Body of pancreas (tissue), 4 donors: ENCODE results near the gene ASRGL1. TPM values are rescaled to one million over a fixed set of nuclear protein-coding genes. Genes with fewer than 3 reads are reported as not detected.

ENCODE experiments used
- ATAC-seq: fragments of 150-250 bp; one replicate; pipeline ENCODE4 v1.9.1; 2016
- DNase-seq, 4 donors: peaks; one replicate each; pipeline ENCODE4 v3.0.0-alpha.2; 2019
- H3K27ac ChIP-seq, 4 donors: fragments of 200-600 bp; sonication (generic); 1 replicate in 3 of 4; 2 replicates in 1 of 4; pipeline versions ENCODE4 v1.5.1 to v1.6.1; 2016 to 2019; ENCODE audit warnings: mild to moderate bottlenecking in 1 of 4, mixed read lengths in 1 of 4, moderate library complexity in 1 of 4
- H3K27me3 ChIP-seq, 2 donors: fragments of 200-600 bp; sonication (generic); one replicate each; pipeline ENCODE4 v1.6.0; 2016; ENCODE audit warnings: mild to moderate bottlenecking in 1 of 2
- H3K36me3 ChIP-seq, 2 donors: fragments of 200-600 bp; sonication (generic); replicated peaks in 1 of 2; 2 replicates each; pipeline ENCODE4 v1.5.1; 2016; ENCODE audit warnings: low read depth in 2 of 2; ENCODE audit not compliant: insufficient read depth in 1 of 2
- H3K4me1 ChIP-seq: fragments of 200-600 bp; sonication (generic); one replicate; pipeline ENCODE4 v1.6.0; 2016
- H3K4me3 ChIP-seq, 2 donors: fragments of 200-600 bp; sonication (generic); 1 replicate in 1 of 2; 2 replicates in 1 of 2; pipeline ENCODE4 v1.5.1; 2016 to 2019
- H3K9me3 ChIP-seq, 3 donors: fragments of 200-600 bp; sonication (generic); 1 replicate in 2 of 3; 2 replicates in 1 of 3; pipeline ENCODE4 v1.5.1; 2016
- POLR2A ChIP-seq, 3 donors: fragments of 450-650 bp; IDR thresholded peaks; one replicate each; pipeline ENCODE4 v1.6.1; 2016; ENCODE audit warnings: antibody characterized with exemption in 3 of 3, mild to moderate bottlenecking in 2 of 3
- WGBS, 2 donors: methylation state at CpG; one replicate each; pipeline ENCODE4 v1.1.5; 2017; 5-methylcytosine and 5-hydroxymethylcytosine counted together
- intact Hi-C: fragments of 100-400 bp; cut with DNase I; formaldehyde crosslinking; loops from one replicate; pipeline ENCODE4 v1.15.1; 2023
- total RNA-seq, 2 donors: library from RNA; depleted of rRNA; stranded (reverse); fragments of >200 nt; gene quantifications; one replicate each; pipeline ENCODE4 v1.1.0, GENCODE V29; 2016
- TF ChIP-seq, protein P1 (sequence below), 7 experiments: fragments of 450-650 bp in 4 of 7; fragments of 200-600 bp in 3 of 7; sonication (generic) in 3 of 7; IDR thresholded peaks; one replicate each; pipeline ENCODE4 v1.5.1; 2016 to 2019; ENCODE audit warnings: antibody characterized with exemption in 7 of 7

The ASRGL1 gene
- total RNA-seq, 2 donors from 2014 or later, result 15.3 to 69.5 TPM

DNA sequence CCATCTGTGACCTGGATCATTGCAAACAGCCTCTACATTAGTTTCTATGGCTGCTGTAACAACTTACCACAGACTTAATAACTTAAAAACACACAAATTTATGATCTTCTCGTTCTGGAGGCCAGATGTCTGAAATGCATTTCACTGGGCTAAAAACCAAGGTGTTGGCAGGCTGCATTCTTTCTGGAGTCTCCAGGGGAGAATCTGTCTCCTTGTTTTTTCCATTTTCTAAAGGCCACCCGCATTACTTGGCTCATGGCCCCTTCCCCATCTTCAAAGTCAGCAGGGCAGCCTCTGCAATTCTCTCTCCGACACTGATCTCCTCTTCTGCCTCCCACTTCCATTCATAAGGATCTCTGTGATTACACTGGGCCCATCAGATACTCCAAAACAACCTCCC, 93.2 kb downstream of the ASRGL1 start:
- no peak for ATAC-seq
- H3K9me3 ChIP-seq, result no peaks in the 10 kb centered on the region
- no peaks in the 10 kb centered on the region for H3K36me3 ChIP-seq
- TF ChIP-seq POLR2A (IDR thresholded peaks at IDR 0.05), result no peak
- TF ChIP-seq, protein P1, sequence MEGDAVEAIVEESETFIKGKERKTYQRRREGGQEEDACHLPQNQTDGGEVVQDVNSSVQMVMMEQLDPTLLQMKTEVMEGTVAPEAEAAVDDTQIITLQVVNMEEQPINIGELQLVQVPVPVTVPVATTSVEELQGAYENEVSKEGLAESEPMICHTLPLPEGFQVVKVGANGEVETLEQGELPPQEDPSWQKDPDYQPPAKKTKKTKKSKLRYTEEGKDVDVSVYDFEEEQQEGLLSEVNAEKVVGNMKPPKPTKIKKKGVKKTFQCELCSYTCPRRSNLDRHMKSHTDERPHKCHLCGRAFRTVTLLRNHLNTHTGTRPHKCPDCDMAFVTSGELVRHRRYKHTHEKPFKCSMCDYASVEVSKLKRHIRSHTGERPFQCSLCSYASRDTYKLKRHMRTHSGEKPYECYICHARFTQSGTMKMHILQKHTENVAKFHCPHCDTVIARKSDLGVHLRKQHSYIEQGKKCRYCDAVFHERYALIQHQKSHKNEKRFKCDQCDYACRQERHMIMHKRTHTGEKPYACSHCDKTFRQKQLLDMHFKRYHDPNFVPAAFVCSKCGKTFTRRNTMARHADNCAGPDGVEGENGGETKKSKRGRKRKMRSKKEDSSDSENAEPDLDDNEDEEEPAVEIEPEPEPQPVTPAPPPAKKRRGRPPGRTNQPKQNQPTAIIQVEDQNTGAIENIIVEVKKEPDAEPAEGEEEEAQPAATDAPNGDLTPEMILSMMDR (IDR thresholded peaks at IDR 0.05), result no peak
- DNase-seq, result no peak
- H3K27me3 ChIP-seq, result no peaks in the 10 kb centered on the region
- no peak overlapping the region for H3K4me3 ChIP-seq
- peaks cover 39% of the 10 kb centered on the region for H3K4me1 ChIP-seq
- intact Hi-C loops, result no loop called here
- WGBS, 2 donors, result 69 to 76% methylated on average over 3 of the region's 3 CpGs
- H3K27ac ChIP-seq, result no peak overlapping the region

DNA sequence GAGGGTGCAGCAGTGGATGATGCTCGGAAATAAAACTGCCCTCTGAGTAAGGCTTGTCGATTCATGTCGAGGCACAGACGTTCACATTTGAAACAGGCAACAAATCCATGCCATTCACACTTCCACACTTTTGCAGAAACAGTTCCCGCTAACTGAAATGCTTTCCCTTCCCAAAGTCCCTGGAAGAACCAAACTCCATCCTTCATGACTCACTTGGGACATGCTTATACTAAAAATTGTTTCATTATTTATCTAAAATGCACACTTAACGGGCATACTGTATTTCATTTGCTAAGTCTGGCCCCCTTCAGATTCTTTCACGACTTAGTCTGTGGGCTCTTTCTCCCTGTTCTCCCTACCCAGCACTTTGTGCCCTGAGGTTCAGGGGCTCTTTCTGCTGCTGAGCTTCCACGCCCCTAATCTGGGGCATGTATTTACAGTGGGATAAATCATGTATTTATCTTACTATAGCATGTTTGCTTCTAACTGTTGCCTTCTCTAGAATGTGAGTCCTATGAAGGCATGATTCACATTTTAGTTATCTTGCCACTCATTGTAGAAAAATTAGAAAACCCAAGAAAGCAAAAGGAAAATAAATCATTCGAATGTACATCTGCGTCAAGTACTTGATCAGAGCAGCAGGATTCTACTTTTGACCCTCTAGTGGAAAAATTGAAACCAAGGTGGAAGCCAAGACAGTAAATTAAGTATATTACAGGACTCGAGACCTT, 94.1 kb downstream of the ASRGL1 start:
- Histone ChIP-seq H3K27ac (no peak overlapping the region), H3K4me3 (no peak overlapping the region), H3K27me3 (no peaks in the 10 kb centered on the region), H3K36me3 (no peaks in the 10 kb centered on the region), H3K4me1 (peaks cover 31% of the 10 kb centered on the region), H3K9me3 (no peaks in the 10 kb centered on the region)
- no peak for ATAC-seq
- WGBS, 2 donors, result 64 to 73% methylated on average over 11 of the region's 11 CpGs
- intact Hi-C loops, result no loop called here
- no peak for DNase-seq
- TF ChIP-seq POLR2A (IDR thresholded peaks at IDR 0.05), result no peak
- TF ChIP-seq, protein P1 (IDR thresholded peaks at IDR 0.05), result no peak

DNA sequence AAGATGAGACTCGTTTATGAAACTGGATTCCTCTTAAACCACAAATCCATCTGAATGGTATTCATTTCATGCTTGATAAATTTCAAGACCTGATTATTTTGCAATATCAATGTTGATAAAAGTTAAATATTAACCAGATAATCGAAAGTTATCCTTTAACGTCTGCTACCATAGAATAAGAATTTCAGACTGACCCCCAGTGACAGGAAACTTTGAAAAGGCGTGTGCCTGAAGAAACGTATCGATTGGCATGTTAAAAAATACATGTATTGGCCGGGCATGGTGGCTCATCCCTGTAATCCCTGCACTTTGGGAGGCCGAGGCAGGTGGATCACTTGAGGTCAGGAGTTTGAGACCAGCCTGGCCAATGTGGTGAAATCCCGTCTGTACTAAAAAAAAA, 95.4 kb downstream of the ASRGL1 start:
- peak; percentile 62 for ATAC-seq
- Histone ChIP-seq H3K9me3 (no peaks in the 10 kb centered on the region), H3K4me1 (peaks cover 20% of the 10 kb centered on the region), H3K36me3 (no peaks in the 10 kb centered on the region), H3K27me3 (no peaks in the 10 kb centered on the region), H3K27ac (peak overlapping the region in 1 of 4 donors; percentile 54), H3K4me3 (no peak overlapping the region)
- WGBS, 2 donors, result 15 to 22% methylated on average over 9 of the region's 9 CpGs
- peak in 2 of 4 donors; percentile 13 to 25 for DNase-seq
- intact Hi-C loops, result no loop called here
- TF ChIP-seq, protein P1 (IDR thresholded peaks at IDR 0.05), result peak in 1 of 7 experiments; percentile 13
- TF ChIP-seq POLR2A (IDR thresholded peaks at IDR 0.05), result no peak

DNA sequence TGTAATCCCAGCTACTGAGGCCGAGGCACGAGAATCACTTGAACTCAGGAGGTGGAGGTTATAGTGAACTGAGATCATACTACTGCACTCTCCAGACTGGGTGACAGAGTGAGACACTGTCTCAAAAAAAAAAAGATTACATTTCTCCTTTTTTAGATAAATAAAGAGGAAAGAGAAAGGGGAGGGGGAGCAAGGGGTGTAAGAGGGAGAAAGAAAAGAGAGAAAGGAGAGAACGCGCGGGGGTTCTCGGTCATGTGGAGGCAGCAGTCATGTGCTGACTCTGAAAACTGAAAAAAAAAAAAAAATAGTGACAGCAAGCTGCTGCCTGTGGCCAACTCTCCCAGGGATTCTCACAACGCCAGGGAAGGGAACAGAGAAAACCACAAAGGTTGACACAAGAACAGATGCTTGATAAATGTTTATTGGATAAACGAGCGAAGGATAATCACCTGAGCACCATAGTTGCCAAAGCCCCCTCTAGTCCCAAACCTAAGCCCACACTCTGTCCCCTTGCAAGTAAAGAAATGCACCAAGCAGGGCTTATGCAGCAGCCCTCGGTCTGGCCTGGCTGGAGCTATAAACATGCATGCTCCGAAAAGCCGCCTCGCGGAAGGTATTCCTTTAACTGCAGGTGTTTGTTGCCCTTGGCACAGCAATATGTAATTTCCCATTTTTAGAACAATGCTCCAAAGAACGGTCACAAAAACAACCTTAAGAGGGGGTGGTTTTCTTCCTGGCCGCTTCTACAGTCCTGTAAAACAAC, 96.1 kb downstream of the ASRGL1 start:
- DNase-seq (peak in 2 of 4 donors; percentile 25 to 33), ATAC-seq (no peak)
- Histone ChIP-seq H3K4me3 (no peak overlapping the region), H3K9me3 (no peaks in the 10 kb centered on the region), H3K27ac (peak overlapping the region in 1 of 4 donors; percentile 54), H3K36me3 (no peaks in the 10 kb centered on the region), H3K27me3 (no peaks in the 10 kb centered on the region), H3K4me1 (peaks cover 20% of the 10 kb centered on the region)
- intact Hi-C loops, result no loop called here
- TF ChIP-seq POLR2A (IDR thresholded peaks at IDR 0.05), result no peak
- TF ChIP-seq, protein P1 (IDR thresholded peaks at IDR 0.05), result no peak
- WGBS, 2 donors, result 50 to 52% methylated on average over 16 of the region's 16 CpGs
